NCI-H2227 treated with DMSO at 0.1 percent for 48 hours (cell line): Measurements from ENCODE around the gene SLC27A1.
"Not testable (repeated sequence)": the region's sequence is repeated elsewhere in the genome, so short reads cannot be mapped to it uniquely, and the experiment has no call there.

ENCODE experiments used
- DNase-seq: peaks from one replicate; lab custom pipeline; 2025; lab: John Stamatoyannopoulos, UW

SLC27A1 gene

DNA sequence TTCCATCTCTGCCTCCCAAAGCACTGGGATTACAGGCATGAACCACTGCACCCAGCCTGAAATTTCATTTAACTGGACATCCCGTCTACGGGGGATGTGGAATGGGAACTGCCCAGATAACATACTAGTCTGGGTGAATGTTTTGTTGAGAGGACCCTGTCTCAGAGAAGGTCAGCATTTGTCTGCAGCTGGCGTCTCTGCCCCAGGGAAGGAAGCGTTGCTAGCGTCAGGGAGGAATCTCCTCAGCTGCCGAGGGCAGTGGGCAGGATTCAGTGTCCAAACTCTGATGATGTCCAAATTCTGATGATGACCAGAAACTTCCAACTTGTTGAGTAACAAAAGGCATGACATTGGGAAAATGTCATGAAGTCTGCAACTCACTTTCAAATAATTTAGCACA lies 12.7 kb upstream of the SLC27A1 start:
- DNase-seq = no peak

DNA sequence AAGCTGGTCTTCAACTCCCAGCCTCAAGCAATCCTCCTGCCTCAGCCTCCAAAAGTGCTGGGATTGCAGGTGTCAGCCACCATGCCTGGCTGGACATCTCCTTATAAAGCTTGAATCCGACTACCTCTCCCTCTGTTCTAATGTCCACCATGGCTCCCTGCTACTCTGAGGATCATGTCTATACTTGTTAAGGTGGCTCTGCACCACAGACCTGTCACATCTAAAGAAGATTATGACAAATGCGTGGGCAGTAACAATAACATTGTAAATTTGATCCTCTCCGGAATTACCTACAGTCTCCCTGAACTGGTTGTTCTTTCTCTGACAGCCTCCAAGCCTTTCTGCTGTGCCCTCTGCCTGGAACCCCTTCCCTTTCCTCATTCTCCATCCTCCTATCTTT lies 11.4 kb upstream of the SLC27A1 start:
- no peak for DNase-seq

DNA sequence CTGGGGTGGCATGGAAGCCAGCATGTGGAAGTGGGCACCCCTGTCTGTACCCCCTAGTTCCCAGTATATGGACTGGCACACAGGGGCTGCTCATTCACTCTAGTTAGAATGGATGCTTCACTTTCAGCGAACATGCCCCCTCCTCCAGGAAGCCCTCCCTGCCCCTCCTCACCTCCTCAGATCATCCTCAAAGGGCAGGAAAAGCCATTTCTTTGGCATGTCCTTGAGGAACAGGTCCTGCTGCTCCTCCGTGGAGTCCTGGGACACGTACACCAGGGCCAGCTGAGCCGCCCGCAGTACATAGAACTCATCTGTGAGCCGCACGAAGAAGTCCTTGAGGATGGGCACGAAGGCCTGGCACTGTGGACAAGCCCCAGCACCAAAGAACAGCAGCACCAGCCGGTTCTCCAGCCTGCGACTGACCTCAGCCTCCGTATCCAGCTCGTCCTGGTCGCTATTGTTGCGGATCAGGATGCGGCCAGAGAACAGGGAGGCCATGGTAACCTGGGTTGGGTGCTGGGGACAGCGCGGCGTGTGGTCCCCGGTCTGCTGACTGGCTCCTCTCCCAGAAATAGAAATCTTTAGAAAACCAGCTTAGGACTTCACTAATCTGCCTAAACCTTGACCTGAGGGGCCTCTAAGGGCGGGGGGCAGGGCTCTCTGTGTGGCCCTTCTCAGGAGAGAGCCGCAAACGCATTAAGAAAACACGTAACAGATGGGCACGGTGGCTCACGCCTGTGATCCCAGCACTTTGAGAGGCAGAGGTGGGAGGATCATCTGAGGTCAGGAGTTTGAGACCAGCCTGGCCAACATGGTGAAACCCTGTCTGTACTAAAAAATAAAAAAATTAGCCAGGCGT lies 9.7 kb upstream of the SLC27A1 start, which contains the start of gene NXNL1:
Gene NXNL1, minus strand, starts transcription at position 555 of the 859 bp plus-strand sequence. Its CDS starts 57 bp downstream, at position 498.
- no peak for DNase-seq

DNA sequence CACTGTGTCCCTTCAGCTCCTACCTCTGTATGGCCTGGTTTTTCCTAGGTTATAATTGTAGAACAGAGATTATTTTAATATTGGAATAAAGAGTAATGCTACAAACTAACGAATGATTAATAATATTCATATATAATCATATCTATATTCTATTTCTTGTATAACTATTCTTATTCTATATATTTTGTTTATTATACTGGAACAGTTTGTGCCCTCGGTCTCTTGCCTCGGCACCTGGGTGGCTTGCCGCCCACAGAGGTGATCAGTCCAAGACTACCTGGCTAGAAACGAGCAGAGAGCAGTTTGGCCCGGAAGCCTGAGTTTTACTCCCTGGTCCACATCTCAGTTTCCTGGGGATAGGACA lies 3.9 kb upstream of the SLC27A1 start:
- DNase-seq = no peak

DNA sequence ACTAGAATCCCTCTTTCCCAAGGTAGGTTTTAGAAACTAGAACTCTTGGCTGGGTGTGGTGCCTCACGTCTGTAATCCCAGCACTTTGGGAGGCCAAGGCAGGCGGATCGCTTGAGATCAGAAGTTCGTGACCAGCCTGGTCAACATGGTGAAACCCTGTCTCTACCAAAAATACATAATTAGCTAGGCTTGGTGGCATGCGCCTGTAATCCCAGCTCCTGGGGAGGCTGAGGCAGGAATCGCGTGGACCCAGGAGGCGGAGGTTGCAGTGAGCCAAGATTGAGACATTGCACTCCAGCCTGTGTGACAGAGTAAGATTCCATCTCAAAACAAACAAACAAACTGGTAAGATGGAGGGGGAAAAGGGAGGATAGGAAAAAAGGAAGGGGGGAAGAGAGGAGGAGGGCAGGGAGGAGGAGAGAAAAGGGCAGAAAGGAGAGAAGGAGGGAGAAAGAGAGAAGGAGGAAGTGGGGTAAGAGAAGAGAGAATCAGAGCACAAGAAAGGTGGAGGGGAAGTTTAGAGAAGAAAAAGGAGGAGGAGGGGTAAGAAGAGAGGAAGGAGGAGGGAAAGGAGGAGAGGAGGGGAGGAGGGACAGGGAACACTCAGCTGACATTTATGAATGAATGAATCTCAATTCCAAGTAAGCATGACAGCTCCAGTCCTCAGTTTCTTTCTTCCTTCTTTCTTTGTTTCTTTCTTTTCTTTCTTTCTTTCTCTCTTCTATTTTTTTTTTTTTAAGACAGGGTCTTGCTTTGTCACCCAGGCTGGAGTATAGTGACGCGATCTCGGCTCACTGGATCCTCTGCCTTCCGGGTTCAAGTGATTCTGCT lies 2.6 kb upstream of the SLC27A1 start:
- DNase-seq = no peak

DNA sequence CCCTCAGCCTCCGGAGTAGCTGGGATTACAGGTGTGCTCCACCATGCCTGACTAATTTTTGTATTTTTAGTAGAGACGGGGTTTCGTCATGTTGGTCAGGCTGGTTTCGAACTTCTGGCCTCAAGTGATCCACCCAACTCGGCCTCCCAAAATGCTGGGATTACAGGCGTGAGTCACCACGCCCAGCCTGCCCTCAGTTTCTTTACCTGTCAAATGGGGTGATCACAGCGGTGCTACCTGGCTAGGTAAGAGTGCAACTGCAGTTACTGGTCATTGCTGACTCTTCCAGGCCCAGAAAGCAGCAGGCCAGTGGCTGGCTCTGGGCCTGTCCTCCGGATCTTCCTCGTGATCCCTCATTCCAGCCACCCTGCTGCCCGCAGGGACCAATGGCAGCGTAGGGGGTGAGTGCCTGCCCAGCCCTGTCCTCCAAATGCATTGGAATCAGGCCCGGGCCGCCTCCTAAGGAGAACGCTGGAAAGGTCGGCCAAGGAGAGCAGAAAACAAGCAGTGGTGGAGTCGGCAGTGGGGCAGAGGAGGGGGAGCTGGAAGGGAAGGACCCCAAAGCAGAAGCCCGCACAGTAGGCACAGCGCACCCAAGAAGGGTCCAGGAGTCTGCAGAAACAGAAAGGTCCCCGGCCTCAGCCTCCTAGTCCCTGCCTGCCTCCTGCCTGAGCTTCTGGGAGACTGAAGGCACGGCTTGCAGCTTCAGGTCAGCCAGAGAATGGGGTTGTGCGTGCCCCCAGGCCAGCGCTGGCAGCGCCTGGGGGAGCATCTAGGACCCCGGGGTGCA lies 1.8 kb upstream of the SLC27A1 start:
- no peak for DNase-seq

DNA sequence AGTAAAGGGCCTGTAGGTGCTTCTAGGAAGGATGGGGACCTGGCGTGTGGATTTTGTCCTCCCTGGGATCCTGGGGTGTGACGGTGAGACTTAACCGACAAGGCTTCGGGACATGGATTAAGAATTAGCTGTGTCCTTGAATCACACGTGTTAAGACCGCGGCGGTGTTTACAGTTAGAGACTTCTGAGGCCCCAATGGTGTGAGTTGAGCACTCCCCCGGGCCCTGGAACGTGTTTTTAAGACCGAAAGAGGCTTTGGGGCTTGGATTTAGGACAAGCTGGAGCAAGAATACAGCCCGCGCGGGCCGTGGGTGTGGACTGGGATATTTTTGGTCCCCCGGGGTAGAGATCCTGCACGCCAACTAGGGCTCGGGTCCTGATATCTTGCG lies 1.2 kb upstream of the SLC27A1 start:
- no peak for DNase-seq

DNA sequence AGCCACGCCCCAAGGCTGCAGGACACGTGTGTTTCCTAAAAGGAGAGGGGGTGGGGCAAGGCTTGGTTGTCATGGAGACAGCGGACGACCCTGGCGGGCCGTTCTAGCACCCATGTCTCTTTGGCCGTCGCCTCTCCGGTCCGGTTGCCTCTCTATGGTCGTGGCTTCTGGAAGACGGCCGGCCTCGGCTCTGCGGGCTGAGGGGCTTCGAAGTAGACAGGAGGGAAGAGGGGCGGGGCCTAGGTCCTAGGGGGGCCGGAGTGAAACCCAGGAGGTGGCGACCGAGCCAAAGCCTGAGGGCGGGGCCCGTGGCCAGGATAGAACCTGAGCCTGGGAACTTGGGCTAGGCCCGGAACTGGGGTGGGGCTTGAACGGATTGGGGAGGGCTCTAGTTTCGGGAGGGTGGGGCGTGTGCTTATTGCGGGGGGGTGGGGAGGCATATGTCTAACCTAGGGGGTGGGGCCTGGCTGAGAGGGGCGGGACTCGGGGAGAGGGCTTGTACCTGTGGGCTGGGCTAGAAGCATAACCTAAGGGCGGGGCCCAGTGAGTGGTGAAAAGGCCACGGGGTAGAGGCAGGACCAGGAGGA lies 750 bp upstream of the SLC27A1 start:
- peak; percentile 98 for DNase-seq

DNA sequence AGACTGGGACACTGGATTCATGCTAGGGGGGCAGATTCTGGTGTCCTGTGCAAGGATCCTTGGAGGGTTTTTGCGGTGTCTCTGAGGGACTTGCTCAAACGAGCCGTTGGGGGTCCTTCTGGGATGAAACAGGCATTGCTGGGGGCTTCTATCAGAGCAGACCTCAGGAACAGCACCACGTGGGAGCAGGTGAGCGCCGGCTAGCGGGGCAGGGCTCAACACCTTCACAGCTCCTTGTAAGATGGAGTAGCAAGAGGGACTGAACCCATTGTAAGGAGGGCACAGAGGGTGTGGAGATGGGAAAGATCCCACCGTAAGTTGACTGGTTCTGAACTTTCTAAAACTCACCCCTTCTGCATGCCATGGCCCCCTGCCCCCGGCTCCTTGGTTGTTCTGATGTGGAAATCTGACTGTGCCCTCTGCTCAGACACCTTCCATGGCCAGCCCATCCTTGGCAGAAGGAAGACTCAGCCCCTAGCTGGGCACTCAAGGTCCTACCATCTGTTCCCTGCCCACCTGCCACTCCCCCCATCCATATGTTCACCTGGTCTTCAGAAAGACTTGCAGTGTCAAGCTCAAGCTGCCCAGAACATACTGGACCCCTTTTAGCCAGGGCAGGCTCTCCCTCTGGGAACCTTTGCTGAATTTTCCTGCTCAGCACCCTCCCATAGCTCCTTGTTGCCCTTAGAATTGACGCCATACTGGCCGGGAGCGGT lies 1.2 kb downstream of the SLC27A1 start:
- DNase-seq = no peak

DNA sequence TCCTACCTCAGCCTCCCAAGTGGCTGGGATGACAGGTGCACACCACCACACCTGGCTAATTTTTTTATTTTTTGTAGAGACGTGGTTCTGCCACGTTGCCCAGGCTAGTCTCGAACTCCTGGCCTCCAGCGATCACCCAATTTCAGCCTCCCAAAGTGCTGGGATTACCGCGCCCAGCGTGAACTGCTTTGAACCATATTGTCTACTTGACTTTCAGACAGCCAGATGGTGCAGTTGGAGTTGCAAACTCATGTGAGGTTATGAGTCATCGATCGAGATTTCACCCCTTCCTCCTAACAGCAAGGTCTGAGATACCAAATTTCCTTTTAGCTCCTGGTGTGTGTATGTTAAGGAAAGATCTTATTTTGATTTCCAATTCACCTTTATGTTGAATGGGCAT lies 2.7 kb downstream of the SLC27A1 start:
- no peak for DNase-seq

DNA sequence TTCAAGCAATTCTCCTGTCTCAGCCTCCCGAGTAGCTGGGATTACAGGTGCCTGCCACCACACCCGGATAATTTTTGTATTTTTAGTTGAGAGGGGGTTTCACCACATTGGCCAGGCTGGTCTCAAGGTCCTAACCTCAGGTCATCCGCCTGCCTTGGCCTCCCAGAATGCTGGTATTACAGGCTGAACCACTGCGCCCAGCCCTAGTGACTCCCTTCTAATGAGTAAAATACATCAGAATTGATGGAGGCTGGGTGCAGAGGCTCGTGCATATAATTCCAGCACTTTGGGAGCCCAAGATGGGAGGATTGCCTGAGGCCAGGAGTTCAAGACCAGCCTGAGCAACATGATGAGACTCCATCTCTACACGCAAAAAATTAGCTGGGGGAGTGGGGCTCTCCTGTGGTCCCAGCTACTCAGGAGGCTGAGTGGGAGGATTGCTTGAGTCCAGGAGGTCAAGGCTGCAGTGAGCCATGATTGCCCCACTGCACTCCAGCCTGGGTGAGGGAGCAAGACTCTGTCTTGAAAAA lies 4.8 kb downstream of the SLC27A1 start:
- DNase-seq = not testable (repeated sequence)

DNA sequence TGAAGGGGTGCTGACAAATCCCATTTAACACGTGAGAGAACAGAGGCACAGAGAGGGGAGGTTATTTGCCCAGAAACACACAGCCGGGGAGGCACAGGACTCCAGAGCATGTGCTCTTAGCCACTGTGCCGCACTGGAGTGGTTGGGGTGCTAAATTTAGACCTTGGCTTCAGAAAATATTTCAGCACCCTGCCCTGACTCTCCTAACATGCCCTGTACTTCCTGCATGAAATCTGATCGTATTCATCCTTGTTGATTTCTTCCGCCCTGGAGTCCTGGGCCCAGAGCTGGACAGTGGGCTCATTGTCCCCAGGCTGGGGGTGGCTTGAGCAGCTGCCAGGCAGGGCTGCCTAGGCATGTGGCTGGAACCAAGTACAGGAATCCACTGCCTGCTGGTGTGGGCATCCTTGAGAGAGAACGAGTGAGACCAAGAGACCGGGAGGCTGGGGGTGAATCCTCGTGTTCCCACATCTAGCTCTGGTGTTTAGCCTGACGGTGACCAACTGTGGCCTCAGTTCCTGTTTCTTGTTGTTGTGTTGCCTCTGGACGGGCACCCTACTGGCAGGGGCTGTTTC lies 5.3 kb downstream of the SLC27A1 start:
- DNase-seq = no peak

DNA sequence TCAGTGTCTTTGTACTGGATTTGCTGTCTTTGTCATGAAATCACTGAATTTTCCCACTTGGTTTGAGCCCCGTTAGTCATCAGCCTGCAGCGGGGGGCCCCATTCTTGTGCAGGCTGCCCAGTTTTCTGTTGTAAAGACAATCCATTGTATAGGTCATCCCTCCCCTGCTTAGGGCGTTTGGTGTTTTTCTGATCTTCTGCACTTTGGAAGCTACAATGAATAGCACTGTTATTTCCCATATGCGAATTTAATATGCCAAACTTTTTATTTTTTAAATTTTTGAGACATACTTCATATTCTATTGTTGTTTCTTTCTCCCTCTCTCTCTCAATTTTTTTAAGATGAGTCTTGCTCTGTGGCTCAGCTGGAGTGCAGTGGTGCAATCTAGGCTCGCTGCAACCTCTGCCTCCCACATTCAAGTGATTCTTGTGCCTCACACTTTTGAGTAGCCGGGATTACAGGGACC lies 9.0 kb downstream of the SLC27A1 start:
- peak; percentile 10 for DNase-seq

DNA sequence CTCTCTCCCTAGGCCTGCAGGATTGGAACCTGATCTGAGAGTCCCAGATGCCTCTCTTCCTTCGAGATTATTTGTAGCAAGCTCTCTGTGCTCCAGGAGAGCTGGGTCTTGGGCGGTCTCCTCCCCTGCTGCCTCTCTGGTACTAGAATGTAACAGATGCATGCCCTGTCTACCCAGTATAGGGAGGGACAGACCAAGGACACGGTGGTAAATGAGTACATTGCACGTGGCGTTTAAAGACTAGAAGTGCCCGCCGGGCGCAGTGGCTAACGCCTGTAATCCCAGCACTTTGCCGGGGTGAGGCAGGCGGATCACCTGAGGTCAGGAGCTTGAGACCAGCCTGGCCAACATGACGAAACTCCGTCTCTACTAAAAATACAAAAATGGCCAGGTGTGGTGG lies 11.7 kb downstream of the SLC27A1 start:
- DNase-seq = no peak

DNA sequence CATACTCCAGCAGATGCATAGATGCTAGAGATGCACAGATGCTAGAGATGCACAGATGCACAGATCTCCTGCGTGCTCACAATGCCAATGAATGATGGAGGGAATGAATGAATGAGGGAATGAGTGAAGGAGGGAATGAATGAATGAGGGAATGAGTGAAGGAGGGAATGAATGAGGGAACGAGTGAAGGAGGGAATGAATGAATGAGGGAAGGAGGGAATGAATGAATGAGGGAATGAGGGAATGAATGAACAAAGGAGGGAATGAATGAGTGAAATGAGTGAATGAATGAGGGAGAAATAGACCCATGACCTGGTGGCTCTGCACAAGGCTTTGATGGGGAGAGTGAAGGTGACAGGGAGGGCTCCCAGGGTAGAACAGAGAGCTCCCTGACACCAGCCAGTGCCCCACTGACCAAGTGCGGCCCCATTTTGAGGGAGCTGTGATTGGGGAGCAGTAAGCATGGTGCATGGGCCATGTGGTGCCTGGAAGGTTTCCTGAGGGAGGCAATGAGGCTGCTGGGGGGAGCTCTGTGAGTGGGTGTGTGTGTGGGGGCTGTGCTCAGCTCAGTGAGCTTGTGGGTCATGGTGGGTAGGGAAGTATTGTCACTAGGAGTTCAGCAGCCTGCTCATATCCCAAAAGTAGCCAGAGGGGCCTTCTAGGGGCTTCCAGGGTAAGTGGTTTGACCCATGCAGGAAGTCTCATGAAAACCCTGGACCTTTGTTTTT lies 12.7 kb downstream of the SLC27A1 start:
- DNase-seq = no peak

DNA sequence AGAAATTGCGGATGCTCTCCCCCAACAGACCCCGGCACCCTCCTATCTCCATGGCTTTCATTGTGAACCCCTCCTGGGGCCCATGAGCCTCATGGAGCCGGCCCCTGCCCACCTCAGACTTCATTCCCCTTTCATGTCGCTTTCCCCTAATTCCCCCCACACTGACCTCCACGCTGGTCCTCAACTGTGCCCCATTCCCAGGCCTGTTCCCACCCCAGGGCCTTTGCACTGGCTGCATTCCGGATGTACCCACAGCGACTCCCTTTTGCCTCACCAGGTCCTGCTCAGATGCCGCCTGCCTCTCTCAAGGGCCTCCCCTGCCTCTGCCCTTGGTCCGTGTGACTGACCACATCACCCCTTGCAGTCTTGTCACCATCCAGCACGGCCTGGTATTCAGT lies 13.3 kb downstream of the SLC27A1 start:
- DNase-seq = no peak

DNA sequence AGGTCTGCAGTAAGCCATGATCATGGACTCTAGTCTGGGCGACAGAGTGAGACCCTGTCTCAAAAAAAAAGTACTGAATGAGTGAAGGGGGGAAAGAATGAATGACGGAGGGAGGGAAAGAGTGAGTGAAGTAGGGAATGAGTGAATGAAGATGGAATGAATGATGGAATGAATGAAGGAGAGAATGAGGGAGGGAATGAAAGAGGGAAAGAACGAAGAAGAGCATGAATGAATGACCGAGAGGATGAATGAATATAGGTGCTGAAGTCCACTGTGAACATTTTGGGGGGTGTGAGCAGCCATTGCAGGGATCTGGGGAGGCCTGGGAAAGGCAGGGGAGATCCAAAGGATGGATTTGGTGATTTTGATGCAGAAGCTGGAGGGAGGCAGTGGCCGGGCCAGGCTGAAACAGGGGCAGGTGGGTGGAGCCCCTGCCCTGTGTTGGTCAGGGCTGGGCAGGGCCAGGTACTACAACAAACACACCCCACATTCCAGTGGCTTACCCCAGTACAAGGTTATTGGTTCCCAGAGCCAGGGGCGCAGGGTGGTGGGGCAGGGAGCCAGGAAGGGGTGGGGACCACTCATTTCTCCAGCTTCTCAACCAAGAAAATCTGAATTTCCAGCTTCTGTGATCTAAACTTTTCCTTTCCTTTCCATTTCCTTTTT lies 14.3 kb downstream of the SLC27A1 start:
- DNase-seq = no peak

DNA sequence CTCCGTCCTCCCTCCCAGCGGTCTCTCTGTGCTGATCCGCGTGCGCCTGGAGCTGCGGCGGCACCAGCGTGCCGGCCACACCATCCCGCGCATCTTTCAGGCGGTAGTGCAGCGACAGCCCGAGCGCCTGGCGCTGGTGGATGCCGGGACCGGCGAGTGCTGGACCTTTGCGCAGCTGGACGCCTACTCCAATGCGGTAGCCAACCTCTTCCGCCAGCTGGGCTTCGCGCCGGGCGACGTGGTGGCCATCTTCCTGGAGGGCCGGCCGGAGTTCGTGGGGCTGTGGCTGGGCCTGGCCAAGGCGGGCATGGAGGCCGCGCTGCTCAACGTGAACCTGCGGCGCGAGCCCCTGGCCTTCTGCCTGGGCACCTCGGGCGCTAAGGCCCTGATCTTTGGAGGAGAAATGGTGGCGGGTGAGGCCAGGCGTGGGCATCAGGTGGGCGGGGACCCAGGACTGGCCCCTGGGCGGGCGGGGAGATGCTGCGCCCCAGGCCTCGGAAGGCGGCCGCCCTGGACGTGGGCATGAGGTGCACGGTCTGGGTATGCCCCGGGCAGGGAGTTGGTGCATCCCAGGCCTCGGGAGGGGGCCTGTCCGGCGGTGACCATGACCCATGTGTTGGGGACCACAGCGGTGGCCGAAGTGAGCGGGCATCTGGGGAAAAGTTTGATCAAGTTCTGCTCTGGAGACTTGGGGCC lies 16.4 kb downstream of the SLC27A1 start:
- no peak for DNase-seq
